Gastrocnemius medialis (tissue), 4 donors: ENCODE data around the gene LRRC8A.

Experiments
- POLR2A ChIP-seq, 2 donors: fragments of 450-650 bp; IDR thresholded peaks; one replicate each; pipeline ENCODE4 v1.6.1; 2017; ENCODE audit warnings: antibody characterized with exemption in 2 of 2, mild to moderate bottlenecking in 2 of 2, moderate library complexity in 2 of 2
- TF ChIP-seq, protein P1 (sequence below), 5 experiments: fragments of 450-650 bp in 3 of 5; fragments of 200-600 bp in 2 of 5; sonication (generic) in 2 of 5; IDR thresholded peaks in 4 of 5; conservative IDR thresholded peaks in 1 of 5; 1 replicate in 4 of 5; 2 replicates in 1 of 5; pipeline ENCODE4 v1.5.1; 2016 to 2019; ENCODE audit warnings: antibody characterized with exemption in 5 of 5, mild to moderate bottlenecking in 3 of 5, moderate library complexity in 3 of 5

DNA sequence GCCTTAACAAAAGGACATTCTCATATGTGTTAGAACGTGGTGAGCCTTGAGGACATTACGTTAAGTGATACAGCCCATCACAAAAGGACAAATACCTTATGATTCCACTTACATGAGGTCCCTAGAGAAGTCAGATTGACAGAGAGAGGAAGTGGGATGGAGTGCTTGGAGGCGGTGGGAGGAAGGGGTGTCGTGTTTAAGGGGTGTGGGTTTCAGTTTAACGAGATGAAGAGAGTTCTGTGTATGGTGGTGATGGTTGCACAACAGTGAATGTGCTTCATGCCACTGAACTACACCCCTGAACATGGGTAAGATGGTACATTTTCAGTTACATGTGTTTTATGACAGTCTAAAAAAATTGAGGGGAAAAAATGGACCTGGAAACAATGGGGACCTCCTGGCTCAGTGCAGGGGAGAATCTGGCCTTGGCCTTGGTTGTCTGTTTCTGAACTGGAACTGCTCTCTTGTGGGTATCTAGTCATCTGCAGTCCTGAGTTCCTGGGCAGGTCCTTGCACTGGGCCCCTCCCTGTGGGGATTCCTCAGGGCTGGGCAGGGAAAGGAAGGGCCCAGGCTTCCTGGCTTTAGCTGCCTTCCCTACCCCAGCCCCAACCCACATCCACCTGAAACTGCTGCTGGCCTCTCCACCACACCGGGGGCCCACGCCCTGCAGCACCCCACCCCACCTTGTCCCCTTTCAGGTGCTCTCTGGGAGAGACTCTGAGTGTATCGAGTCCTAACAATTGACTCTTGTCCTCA, 17.8 kb downstream of the LRRC8A start:
- TF ChIP-seq, protein P1, sequence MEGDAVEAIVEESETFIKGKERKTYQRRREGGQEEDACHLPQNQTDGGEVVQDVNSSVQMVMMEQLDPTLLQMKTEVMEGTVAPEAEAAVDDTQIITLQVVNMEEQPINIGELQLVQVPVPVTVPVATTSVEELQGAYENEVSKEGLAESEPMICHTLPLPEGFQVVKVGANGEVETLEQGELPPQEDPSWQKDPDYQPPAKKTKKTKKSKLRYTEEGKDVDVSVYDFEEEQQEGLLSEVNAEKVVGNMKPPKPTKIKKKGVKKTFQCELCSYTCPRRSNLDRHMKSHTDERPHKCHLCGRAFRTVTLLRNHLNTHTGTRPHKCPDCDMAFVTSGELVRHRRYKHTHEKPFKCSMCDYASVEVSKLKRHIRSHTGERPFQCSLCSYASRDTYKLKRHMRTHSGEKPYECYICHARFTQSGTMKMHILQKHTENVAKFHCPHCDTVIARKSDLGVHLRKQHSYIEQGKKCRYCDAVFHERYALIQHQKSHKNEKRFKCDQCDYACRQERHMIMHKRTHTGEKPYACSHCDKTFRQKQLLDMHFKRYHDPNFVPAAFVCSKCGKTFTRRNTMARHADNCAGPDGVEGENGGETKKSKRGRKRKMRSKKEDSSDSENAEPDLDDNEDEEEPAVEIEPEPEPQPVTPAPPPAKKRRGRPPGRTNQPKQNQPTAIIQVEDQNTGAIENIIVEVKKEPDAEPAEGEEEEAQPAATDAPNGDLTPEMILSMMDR (IDR thresholded peaks at IDR 0.05 in 4 of 5, conservative IDR thresholded peaks at IDR 0.05 in 1 of 5) = no peak
- no peak for TF ChIP-seq POLR2A (IDR thresholded peaks at IDR 0.05)
